GM23338 (cell line): Measurements from ENCODE around the gene LONRF2. TPM values are rescaled to one million over a fixed set of nuclear protein-coding genes. Genes with fewer than 3 reads are reported as not detected.

Source experiments
- ATAC-seq: fragments of 200-7000 bp; cut with Tn5 transposase; 3 replicates; pipeline ENCODE4 v1.9.1; 2020
- DNase-seq: peaks from one replicate; pipeline ENCODE4 v3.0.0-alpha.2; 2015; ENCODE audit warnings: low spot score
- H2AFZ ChIP-seq: fragments of 200-600 bp; sonication (generic); 2 replicates; pipeline ENCODE4 v1.8.0; 2016; ENCODE audit warnings: antibody characterized with exemption, mild to moderate bottlenecking, moderate library complexity
- H3F3A ChIP-seq: fragments of 200-600 bp; sonication (generic); replicated peaks from 2 replicates; pipeline ENCODE4 v1.8.0; 2017; ENCODE audit warnings: antibody characterized with exemption, mixed run types, low read depth
- H3K27ac ChIP-seq: fragments of 200-600 bp; sonication (generic); 2 replicates; pipeline ENCODE4 v1.6.1; 2016; ENCODE audit warnings: low read depth
- H3K27me3 ChIP-seq: fragments of 200-600 bp; sonication (generic); 2 replicates; pipeline ENCODE4 v1.8.0; 2016; ENCODE audit warnings: mild to moderate bottlenecking, mixed run types, moderate library complexity; ENCODE audit not compliant: insufficient read depth
- H3K36me3 ChIP-seq: fragments of 200-600 bp; sonication (generic); 2 replicates; pipeline ENCODE4 v1.8.0; 2016; ENCODE audit warnings: mild to moderate bottlenecking; ENCODE audit not compliant: insufficient read depth
- H3K4me1 ChIP-seq: fragments of 200-600 bp; sonication (generic); 2 replicates; pipeline ENCODE4 v1.8.0; 2016; ENCODE audit warnings: mild to moderate bottlenecking, moderate library complexity; ENCODE audit not compliant: insufficient read depth
- H3K4me2 ChIP-seq: fragments of 200-600 bp; sonication (generic); 2 replicates; pipeline ENCODE4 v1.7.1; 2017; ENCODE audit warnings: mixed run types
- H3K4me3 ChIP-seq: fragments of 200-600 bp; sonication (generic); 2 replicates; pipeline ENCODE4 v1.6.1; 2016; ENCODE audit warnings: mixed run types
- H3K79me2 ChIP-seq: fragments of 200-600 bp; sonication (generic); replicated peaks from 2 replicates; pipeline ENCODE4 v1.8.0; 2017; ENCODE audit warnings: mild to moderate bottlenecking; ENCODE audit not compliant: insufficient read depth
- H3K9me2 ChIP-seq: fragments of 200-600 bp; sonication (generic); 2 replicates; pipeline ENCODE4 v1.8.0; 2017; ENCODE audit not compliant: insufficient read depth
- H4K20me1 ChIP-seq: fragments of 200-600 bp; sonication (generic); replicated peaks from 2 replicates; pipeline ENCODE4 v1.8.0; 2017; ENCODE audit warnings: mild to moderate bottlenecking; ENCODE audit not compliant: insufficient read depth
- H3K27ac Mint-ChIP-seq: 2 replicates; pipeline ENCODE4 v1.8.0; 2020; ENCODE audit warnings: inconsistent platforms, mild to moderate bottlenecking, moderate library complexity, mixed read lengths
- H3K27me3 Mint-ChIP-seq: 3 replicates; pipeline ENCODE4 v1.8.0; 2022; ENCODE audit warnings: low read depth, mild to moderate bottlenecking, moderate library complexity, mixed read lengths, inconsistent platforms; ENCODE audit not compliant: insufficient read depth, poor library complexity
- H3K36me3 Mint-ChIP-seq: 3 replicates; pipeline ENCODE4 v1.8.0; 2021; ENCODE audit warnings: low read depth, mild to moderate bottlenecking, inconsistent platforms, moderate library complexity, mixed read lengths
- H3K4me1 Mint-ChIP-seq: 3 replicates; pipeline ENCODE4 v1.8.0; 2020; ENCODE audit warnings: mild to moderate bottlenecking, inconsistent platforms, mixed read lengths
- H3K4me3 Mint-ChIP-seq: 3 replicates; pipeline ENCODE4 v1.8.0; 2021; ENCODE audit warnings: moderate library complexity, mild to moderate bottlenecking, inconsistent platforms, mixed read lengths
- H3K9me3 Mint-ChIP-seq: 3 replicates; pipeline ENCODE4 v1.8.0; 2020; ENCODE audit warnings: moderate library complexity, mild to moderate bottlenecking, inconsistent platforms, mixed read lengths
- CREB1 ChIP-seq: fragments of 250-450 bp; sonication (Bioruptor Pico); IDR thresholded peaks from 2 replicates; pipeline ENCODE4 v1.5.0; 2020; ENCODE audit warnings: low read depth, mild to moderate bottlenecking, moderate library complexity
- CTCF ChIP-seq, 2 experiments: fragments of 200-600 bp in 1 of 2; sonication (generic) in 1 of 2; conservative IDR thresholded peaks; 2 replicates each; pipeline versions ENCODE4 v1.5.1 to v1.6.1; 2016 to 2017; ENCODE audit warnings: antibody characterized with exemption in 2 of 2, low read depth in 2 of 2, mild to moderate bottlenecking in 2 of 2, moderate library complexity in 1 of 2
- ETS1 ChIP-seq: IDR thresholded peaks from 2 replicates; pipeline ENCODE4 v1.6.1; 2016; ENCODE audit warnings: antibody characterized with exemption
- EZH2 ChIP-seq: fragments of 200-600 bp; sonication (generic); IDR thresholded peaks from one replicate; pipeline ENCODE4 v1.8.0; 2017; ENCODE audit warnings: antibody characterized with exemption, mild to moderate bottlenecking, low read depth; ENCODE audit not compliant: unreplicated experiment
- JUNB ChIP-seq: IDR thresholded peaks from one replicate; pipeline ENCODE4 v1.6.1; 2016; ENCODE audit warnings: antibody characterized with exemption; ENCODE audit not compliant: unreplicated experiment
- NANOG ChIP-seq: IDR thresholded peaks from 2 replicates; pipeline ENCODE4 v1.6.1; 2016; ENCODE audit warnings: antibody characterized with exemption, borderline replicate concordance
- POLR2AphosphoS5 ChIP-seq: IDR thresholded peaks from 2 replicates; pipeline ENCODE4 v1.6.1; 2016; ENCODE audit warnings: antibody characterized with exemption, low read depth
- STAT1 ChIP-seq: IDR thresholded peaks from one replicate; pipeline ENCODE4 v1.6.1; 2016; ENCODE audit warnings: antibody characterized with exemption; ENCODE audit not compliant: unreplicated experiment
- ZNF114 ChIP-seq: fragments of 250-450 bp; sonication (Bioruptor Pico); IDR thresholded peaks from 2 replicates; pipeline ENCODE4 v1.5.0; 2020; ENCODE audit warnings: mild to moderate bottlenecking, moderate library complexity
- ZNF331 ChIP-seq: fragments of 250-450 bp; sonication (Bioruptor Pico); IDR thresholded peaks from 2 replicates; pipeline ENCODE4 v1.5.0; 2020; ENCODE audit warnings: low read depth, mild to moderate bottlenecking, moderate library complexity
- polyA plus RNA-seq: library from polyadenylated mRNA; unstranded; fragments of >200 nt; fragmentation: Nextera tagmentation; extraction: Ambion mirVana; gene quantifications from 2 replicates; pipeline ENCODE4 v1.2.1, GENCODE V29; 2016
- total RNA-seq: library from RNA; depleted of rRNA; stranded (reverse); fragments of >200 nt; shearing (Covaris generic); gene quantifications from 2 replicates; pipeline ENCODE4 v1.2.3, GENCODE V29; 2014
- TF ChIP-seq, protein P1 (sequence below): fragments of 250-450 bp; sonication (Bioruptor Pico); IDR thresholded peaks from 2 replicates; pipeline ENCODE4 v1.5.0; 2020; ENCODE audit warnings: mild to moderate bottlenecking, moderate library complexity

LONRF2 gene
- total and polyA plus RNA-seq, 2 experiments from 2014 or later, result 0.05 to 0.24 TPM

DNA sequence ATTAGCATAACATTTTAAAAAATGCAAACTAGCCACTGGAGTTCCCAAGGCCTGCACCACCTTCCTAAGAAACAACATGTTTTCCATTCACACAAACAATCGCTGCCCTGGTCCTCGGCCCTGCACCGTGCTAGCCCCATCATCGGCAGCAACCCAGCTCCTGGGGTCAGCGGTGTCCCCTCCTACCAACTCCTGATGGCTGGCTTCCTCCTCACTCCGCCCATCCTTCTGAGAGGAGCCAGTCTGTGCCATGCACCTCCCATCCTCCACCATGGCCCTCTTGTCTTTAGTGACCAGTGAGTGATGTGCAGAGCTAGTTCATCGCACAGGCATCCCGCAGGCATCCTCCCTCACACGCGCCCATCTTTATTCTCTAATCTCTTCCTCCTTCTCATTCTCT lies 81.9 kb downstream of the LONRF2 start:
- Histone ChIP-seq H4K20me1 (no peaks in the 10 kb centered on the region), H3K4me2 (no peak overlapping the region), H3K9me2 (no peaks in the 10 kb centered on the region), H3K27me3 (no peaks in the 10 kb centered on the region), H3K27ac (no peak overlapping the region), H3K4me3 (no peak overlapping the region), H3F3A (no peaks in the 10 kb centered on the region), H3K79me2 (no peaks in the 10 kb centered on the region), H3K36me3 (no peaks in the 10 kb centered on the region), H3K4me1 (peaks cover 6% of the 10 kb centered on the region; the same call in 1 of the 2 replicates), H2AFZ (no peak overlapping the region)
- no peak overlapping the region; the same call in 1 of the 2 replicates for H3K27ac Mint-ChIP-seq
- TF ChIP-seq EZH2, result no peak
- no peak for TF ChIP-seq STAT1
- TF ChIP-seq NANOG, result no peak
- TF ChIP-seq CREB1, result no peak
- TF ChIP-seq CTCF (conservative IDR thresholded peaks at IDR 0.05; ENCODE audit: low read depth in 2 of 2), result no peak
- no peak for TF ChIP-seq ZNF331 (CRISPR knock-in tag)
- TF ChIP-seq ETS1, result no peak
- no peak for TF ChIP-seq JUNB
- no peak for TF ChIP-seq POLR2AphosphoS5
- TF ChIP-seq ZNF114 (CRISPR knock-in tag), result no peak
- TF ChIP-seq, protein P1, sequence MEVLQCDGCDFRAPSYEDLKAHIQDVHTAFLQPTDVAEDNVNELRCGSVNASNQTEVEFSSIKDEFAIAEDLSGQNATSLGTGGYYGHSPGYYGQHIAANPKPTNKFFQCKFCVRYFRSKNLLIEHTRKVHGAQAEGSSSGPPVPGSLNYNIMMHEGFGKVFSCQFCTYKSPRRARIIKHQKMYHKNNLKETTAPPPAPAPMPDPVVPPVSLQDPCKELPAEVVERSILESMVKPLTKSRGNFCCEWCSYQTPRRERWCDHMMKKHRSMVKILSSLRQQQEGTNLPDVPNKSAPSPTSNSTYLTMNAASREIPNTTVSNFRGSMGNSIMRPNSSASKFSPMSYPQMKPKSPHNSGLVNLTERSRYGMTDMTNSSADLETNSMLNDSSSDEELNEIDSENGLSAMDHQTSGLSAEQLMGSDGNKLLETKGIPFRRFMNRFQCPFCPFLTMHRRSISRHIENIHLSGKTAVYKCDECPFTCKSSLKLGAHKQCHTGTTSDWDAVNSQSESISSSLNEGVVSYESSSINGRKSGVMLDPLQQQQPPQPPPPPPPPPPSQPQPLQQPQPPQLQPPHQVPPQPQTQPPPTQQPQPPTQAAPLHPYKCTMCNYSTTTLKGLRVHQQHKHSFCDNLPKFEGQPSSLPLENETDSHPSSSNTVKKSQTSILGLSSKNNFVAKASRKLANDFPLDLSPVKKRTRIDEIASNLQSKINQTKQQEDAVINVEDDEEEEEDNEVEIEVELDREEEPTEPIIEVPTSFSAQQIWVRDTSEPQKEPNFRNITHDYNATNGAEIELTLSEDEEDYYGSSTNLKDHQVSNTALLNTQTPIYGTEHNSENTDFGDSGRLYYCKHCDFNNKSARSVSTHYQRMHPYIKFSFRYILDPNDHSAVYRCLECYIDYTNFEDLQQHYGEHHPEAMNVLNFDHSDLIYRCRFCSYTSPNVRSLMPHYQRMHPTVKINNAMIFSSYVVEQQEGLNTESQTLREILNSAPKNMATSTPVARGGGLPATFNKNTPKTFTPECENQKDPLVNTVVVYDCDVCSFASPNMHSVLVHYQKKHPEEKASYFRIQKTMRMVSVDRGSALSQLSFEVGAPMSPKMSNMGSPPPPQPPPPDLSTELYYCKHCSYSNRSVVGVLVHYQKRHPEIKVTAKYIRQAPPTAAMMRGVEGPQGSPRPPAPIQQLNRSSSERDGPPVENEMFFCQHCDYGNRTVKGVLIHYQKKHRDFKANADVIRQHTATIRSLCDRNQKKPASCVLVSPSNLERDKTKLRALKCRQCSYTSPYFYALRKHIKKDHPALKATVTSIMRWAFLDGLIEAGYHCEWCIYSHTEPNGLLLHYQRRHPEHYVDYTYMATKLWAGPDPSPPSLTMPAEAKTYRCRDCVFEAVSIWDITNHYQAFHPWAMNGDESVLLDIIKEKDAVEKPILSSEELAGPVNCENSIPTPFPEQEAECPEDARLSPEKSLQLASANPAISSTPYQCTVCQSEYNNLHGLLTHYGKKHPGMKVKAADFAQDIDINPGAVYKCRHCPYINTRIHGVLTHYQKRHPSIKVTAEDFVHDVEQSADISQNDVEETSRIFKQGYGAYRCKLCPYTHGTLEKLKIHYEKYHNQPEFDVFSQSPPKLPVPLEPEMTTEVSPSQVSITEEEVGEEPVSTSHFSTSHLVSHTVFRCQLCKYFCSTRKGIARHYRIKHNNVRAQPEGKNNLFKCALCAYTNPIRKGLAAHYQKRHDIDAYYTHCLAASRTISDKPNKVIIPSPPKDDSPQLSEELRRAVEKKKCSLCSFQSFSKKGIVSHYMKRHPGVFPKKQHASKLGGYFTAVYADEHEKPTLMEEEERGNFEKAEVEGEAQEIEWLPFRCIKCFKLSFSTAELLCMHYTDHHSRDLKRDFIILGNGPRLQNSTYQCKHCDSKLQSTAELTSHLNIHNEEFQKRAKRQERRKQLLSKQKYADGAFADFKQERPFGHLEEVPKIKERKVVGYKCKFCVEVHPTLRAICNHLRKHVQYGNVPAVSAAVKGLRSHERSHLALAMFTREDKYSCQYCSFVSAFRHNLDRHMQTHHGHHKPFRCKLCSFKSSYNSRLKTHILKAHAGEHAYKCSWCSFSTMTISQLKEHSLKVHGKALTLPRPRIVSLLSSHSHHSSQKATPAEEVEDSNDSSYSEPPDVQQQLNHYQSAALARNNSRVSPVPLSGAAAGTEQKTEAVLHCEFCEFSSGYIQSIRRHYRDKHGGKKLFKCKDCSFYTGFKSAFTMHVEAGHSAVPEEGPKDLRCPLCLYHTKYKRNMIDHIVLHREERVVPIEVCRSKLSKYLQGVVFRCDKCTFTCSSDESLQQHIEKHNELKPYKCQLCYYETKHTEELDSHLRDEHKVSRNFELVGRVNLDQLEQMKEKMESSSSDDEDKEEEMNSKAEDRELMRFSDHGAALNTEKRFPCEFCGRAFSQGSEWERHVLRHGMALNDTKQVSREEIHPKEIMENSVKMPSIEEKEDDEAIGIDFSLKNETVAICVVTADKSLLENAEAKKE, result no peak
- ATAC-seq (no peak), DNase-seq (no peak)
- H3K36me3 Mint-ChIP-seq, result no peaks in the 10 kb centered on the region
- no peaks in the 10 kb centered on the region for H3K9me3 Mint-ChIP-seq
- H3K4me1 Mint-ChIP-seq, result peaks cover 28% of the 10 kb centered on the region
- H3K27me3 Mint-ChIP-seq, result peaks cover 8% of the 10 kb centered on the region
- H3K4me3 Mint-ChIP-seq, result no peak overlapping the region
